Astrocyte of the cerebellum (primary cell): ENCODE results near the gene MTHFR.
A peak's percentile ranks its signal among the peaks of the same experiment; 100 is the strongest.

Experiments used
- DNase-seq: peaks from one replicate; pipeline ENCODE4 v3.0.0-alpha.2; 2011; ENCODE audit warnings: low read depth
- H3K4me3 ChIP-seq: 2 replicates; pipeline ENCODE4 v1.5.1; 2011; ENCODE audit warnings: mild to moderate bottlenecking, low read depth, low read length, moderate library complexity
- in situ Hi-C: cut with HindIII; loops from 2 replicates; pipeline ENCODE4 v1.10.0; 2017; ENCODE audit warnings: low sequenced_read_pairs
- TF ChIP-seq, protein P1 (sequence below): IDR thresholded peaks from 2 replicates; pipeline ENCODE4 v1.5.1; 2012; ENCODE audit warnings: low read length, low read depth, moderate library complexity, mild to moderate bottlenecking; ENCODE audit errors: missing control alignments

Gene MTHFR

GRCh38 chr1:11735854-11736745, 69.7 kb downstream of the MTHFR start, which contains the start of gene AGTRAP:
TSS of gene AGTRAP (plus strand) at chr1:11736136. CDS start at chr1:11736209, 73 bp downstream.
- DNase-seq, result peak; percentile 64
- TF ChIP-seq, protein P1, sequence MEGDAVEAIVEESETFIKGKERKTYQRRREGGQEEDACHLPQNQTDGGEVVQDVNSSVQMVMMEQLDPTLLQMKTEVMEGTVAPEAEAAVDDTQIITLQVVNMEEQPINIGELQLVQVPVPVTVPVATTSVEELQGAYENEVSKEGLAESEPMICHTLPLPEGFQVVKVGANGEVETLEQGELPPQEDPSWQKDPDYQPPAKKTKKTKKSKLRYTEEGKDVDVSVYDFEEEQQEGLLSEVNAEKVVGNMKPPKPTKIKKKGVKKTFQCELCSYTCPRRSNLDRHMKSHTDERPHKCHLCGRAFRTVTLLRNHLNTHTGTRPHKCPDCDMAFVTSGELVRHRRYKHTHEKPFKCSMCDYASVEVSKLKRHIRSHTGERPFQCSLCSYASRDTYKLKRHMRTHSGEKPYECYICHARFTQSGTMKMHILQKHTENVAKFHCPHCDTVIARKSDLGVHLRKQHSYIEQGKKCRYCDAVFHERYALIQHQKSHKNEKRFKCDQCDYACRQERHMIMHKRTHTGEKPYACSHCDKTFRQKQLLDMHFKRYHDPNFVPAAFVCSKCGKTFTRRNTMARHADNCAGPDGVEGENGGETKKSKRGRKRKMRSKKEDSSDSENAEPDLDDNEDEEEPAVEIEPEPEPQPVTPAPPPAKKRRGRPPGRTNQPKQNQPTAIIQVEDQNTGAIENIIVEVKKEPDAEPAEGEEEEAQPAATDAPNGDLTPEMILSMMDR, result no peak
- peak within 1 kb of the TSS; percentile 61 for H3K4me3 ChIP-seq
- in situ Hi-C loops, result no loop called here
